NCI-H146 (cell line): ENCODE results near the gene ALX3.
A peak's percentile ranks its signal among the peaks of the same experiment; 100 is the strongest.

Experiments used
- DNase-seq: peaks from one replicate; lab custom pipeline; 2025; lab: John Stamatoyannopoulos, UW

Gene ALX3

GRCh38 chr1:110070671-110071242 lies at the start of gene ALX3:
ALX3 (minus strand) TSS chr1:110070672; CDS start chr1:110070612, 60 bp downstream.
- peak; percentile 64 for DNase-seq

- peak; percentile 22 for DNase-seq
These were observed 49.4 kb upstream of the ALX3 start for GRCh38 chr1:110119843-110120242.

- DNase-seq = no peak
These were observed 48.3 kb upstream of the ALX3 start for GRCh38 chr1:110118636-110119396.

- DNase-seq = peak; percentile 37
These were observed 44.3 kb upstream of the ALX3 start for GRCh38 chr1:110114784-110115183.

GRCh38 chr1:110114173-110114572 lies 43.7 kb upstream of the ALX3 start:
- DNase-seq = no peak

GRCh38 chr1:110113551-110113950 lies 43.1 kb upstream of the ALX3 start:
- no peak for DNase-seq

- DNase-seq = peak; percentile 84
These were observed 42.2 kb upstream of the ALX3 start for GRCh38 chr1:110112656-110113055.

GRCh38 chr1:110112143-110112542 lies 41.7 kb upstream of the ALX3 start, which contains the start of gene UBL4B:
UBL4B (plus strand) TSS chr1:110112443; CDS start chr1:110112535, 92 bp downstream.
- DNase-seq = peak; percentile 40

- DNase-seq = no peak
These were observed 40.6 kb upstream of the ALX3 start for GRCh38 chr1:110111081-110111480.

- peak; percentile 51 for DNase-seq
These were observed 37.5 kb upstream of the ALX3 start for GRCh38 chr1:110107867-110108469.

- peak; percentile 73 for DNase-seq
These were observed 35.8 kb upstream of the ALX3 start for GRCh38 chr1:110106013-110106941.

GRCh38 chr1:110102081-110102480 lies 31.6 kb upstream of the ALX3 start:
- no peak for DNase-seq

GRCh38 chr1:110100335-110100734 lies 29.9 kb upstream of the ALX3 start:
- no peak for DNase-seq

- DNase-seq = no peak
These were observed 28.0 kb upstream of the ALX3 start for GRCh38 chr1:110098222-110099026.

GRCh38 chr1:110097507-110098221 lies 27.2 kb upstream of the ALX3 start:
- DNase-seq = no peak

GRCh38 chr1:110094931-110095654 lies 24.6 kb upstream of the ALX3 start:
- DNase-seq = no peak

GRCh38 chr1:110092991-110093390 lies 22.5 kb upstream of the ALX3 start:
- DNase-seq = no peak

GRCh38 chr1:110091791-110092190 lies 21.3 kb upstream of the ALX3 start:
- DNase-seq = no peak

- DNase-seq = no peak
These were observed 20.9 kb upstream of the ALX3 start for GRCh38 chr1:110091381-110091780.
